Astrocyte of the cerebellum (primary cell): ENCODE measurements around the gene PAWR.

Experiments used
- DNase-seq: peaks from one replicate; pipeline ENCODE4 v3.0.0-alpha.2; 2011; ENCODE audit warnings: low read depth
- H3K4me3 ChIP-seq: 2 replicates; pipeline ENCODE4 v1.5.1; 2011; ENCODE audit warnings: mild to moderate bottlenecking, low read depth, low read length, moderate library complexity
- CTCF ChIP-seq: IDR thresholded peaks from 2 replicates; pipeline ENCODE4 v1.5.1; 2012; ENCODE audit warnings: low read length, low read depth, moderate library complexity, mild to moderate bottlenecking; ENCODE audit errors: missing control alignments
- in situ Hi-C: cut with HindIII; loops from 2 replicates; pipeline ENCODE4 v1.10.0; 2017; ENCODE audit warnings: low sequenced_read_pairs

Gene PAWR

DNA sequence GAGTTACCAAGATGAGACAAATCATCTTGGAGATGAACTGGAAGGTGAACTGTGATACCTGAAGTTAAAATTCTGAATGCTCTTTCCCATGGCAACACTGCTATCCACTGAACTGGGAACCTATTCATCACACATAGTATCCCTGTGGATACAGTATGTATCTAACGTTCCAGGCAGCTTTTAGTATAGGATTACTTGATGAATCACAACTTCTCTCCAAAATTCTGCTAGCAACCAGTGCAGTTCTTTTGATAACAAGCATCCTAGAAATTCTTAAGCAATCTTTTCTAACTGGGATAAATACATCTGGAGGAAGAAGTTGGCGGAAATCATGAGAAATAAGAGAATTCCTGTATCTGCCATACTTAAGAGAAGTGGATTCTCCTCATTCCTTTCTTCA lies 66.4 kb downstream of the PAWR start:
- no peak for DNase-seq
- no peak for TF ChIP-seq CTCF
- in situ Hi-C loops, result no loop called here
- no peak overlapping the region for H3K4me3 ChIP-seq

DNA sequence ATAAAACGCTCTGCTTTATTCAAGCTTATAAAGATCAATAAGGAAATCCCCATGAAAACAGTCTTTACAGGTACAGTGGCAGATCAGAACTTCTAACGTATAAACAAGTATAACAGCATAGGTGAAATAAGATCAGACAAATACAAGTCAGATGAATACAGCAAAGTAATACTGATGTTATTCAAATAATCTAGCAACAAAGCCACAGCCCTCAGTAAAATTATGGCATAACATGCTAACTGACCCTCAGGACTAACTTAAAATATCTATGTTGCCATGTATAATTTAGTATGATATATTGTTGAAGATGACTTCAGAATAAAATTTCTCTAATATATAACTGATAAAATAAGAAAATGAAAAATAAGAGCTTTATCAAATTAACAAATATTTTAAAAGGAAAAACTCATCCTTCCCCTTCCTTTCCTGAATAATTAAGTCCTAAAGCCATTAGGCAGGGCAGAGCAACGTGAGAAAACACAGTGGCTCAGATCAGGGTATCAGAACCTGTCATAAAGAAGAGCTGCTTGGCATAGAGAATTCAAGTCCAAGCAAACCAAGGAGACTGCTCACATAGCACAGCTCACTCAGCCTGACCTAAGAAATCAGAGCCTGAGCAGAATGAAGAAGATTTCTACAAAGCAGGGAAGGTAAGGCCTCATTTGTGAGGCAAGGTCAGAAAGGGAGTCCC lies 70.7 kb downstream of the PAWR start:
- no peak overlapping the region for H3K4me3 ChIP-seq
- in situ Hi-C loops, result loop anchor here (5.0 kb wide), 1 partner anchor 53 kb away; no protein-coding TSS in a partner anchor
- DNase-seq, result no peak
- no peak for TF ChIP-seq CTCF

- in situ Hi-C loops, result loop anchor here (5.0 kb wide), 1 partner anchor 52 kb away; no protein-coding TSS in a partner anchor
- TF ChIP-seq CTCF, result no peak
- no peak for DNase-seq
- H3K4me3 ChIP-seq, result no peak overlapping the region
Observed at GRCh38 chr12:79618848-79619404, 71.8 kb downstream of the PAWR start.

- DNase-seq, result no peak
- H3K4me3 ChIP-seq, result no peak overlapping the region
- in situ Hi-C loops, result loop anchor here (5.0 kb wide), 1 partner anchor 50 kb away; no protein-coding TSS in a partner anchor
- TF ChIP-seq CTCF, result no peak
Observed at GRCh38 chr12:79617696-79618095, 73.1 kb downstream of the PAWR start.

- no peak for DNase-seq
- in situ Hi-C loops, result loop anchor here (5.0 kb wide), 1 partner anchor 49 kb away; no protein-coding TSS in a partner anchor
- no peak for TF ChIP-seq CTCF
- H3K4me3 ChIP-seq, result no peak overlapping the region
Observed at GRCh38 chr12:79615596-79616560, 74.9 kb downstream of the PAWR start.

GRCh38 chr12:79614730-79615129 lies 76.0 kb downstream of the PAWR start:
- no peak overlapping the region for H3K4me3 ChIP-seq
- in situ Hi-C loops, result loop anchor here (5.0 kb wide), 1 partner anchor 47 kb away; no protein-coding TSS in a partner anchor
- no peak for DNase-seq
- TF ChIP-seq CTCF, result no peak
